Activated B cell treated with CpG ODN at 0.5 μM for 24 hours (primary cell): ENCODE data around the gene FBXO8. TPM values are rescaled to one million over a fixed set of nuclear protein-coding genes. Genes with fewer than 3 reads are reported as not detected.
A peak's percentile ranks its signal among the peaks of the same experiment; 100 is the strongest.

Experiments used
- ATAC-seq: fragments of 200-7000 bp; cut with Tn5 transposase; one replicate; pipeline ENCODE4 v1.10.0; 2021; ENCODE audit warnings: low read depth, mild to moderate bottlenecking, moderate library complexity
- CTCF ChIA-PET: fragments of 350-600 bp; sonication (Branson Sonifier 250); formaldehyde crosslinking; loops from one replicate; lab custom pipeline; 2021; ENCODE audit warnings: antibody characterized with exemption; lab: Charles Lee
- POLR2A ChIA-PET: fragments of 350-600 bp; sonication (Branson Sonifier 250); formaldehyde crosslinking; loops from one replicate; lab custom pipeline; 2021; ENCODE audit warnings: antibody characterized with exemption; lab: Charles Lee
- DNase-seq: peaks from one replicate; pipeline ENCODE4 v3.0.0; 2022
- H3K27ac Mint-ChIP-seq: one replicate; pipeline ENCODE4 v1.8.0; 2020; ENCODE audit warnings: mixed read lengths
- H3K27me3 Mint-ChIP-seq: one replicate; pipeline ENCODE4 v1.8.0; 2021; ENCODE audit warnings: mixed read lengths
- H3K36me3 Mint-ChIP-seq: one replicate; pipeline ENCODE4 v1.8.0; 2021; ENCODE audit warnings: low read depth, mixed read lengths
- H3K4me1 Mint-ChIP-seq: one replicate; pipeline ENCODE4 v1.8.0; 2021; ENCODE audit warnings: mixed read lengths
- H3K4me3 Mint-ChIP-seq: one replicate; pipeline ENCODE4 v1.8.0; 2020; ENCODE audit warnings: mild to moderate bottlenecking, mixed read lengths
- H3K9me3 Mint-ChIP-seq: one replicate; pipeline ENCODE4 v1.8.0; 2020; ENCODE audit warnings: mixed read lengths
- intact Hi-C: fragments of 100-400 bp; cut with micrococcal nuclease; formaldehyde crosslinking; loops from one replicate; pipeline ENCODE4 v1.15.1; 2024
- total RNA-seq: library from RNA; stranded (reverse); gene quantifications from 2 replicates; pipeline ENCODE4 v1.2.3, GENCODE V29; 2022
- TF ChIP-seq, protein P1 (sequence below): fragments of 200-600 bp; IDR thresholded peaks from one replicate; pipeline ENCODE4 v1.8.0; 2022; ENCODE audit warnings: antibody characterized with exemption, mild to moderate bottlenecking

The FBXO8 gene
- total RNA-seq, 1 donor from 2014 or later, result 15.8 TPM

DNA sequence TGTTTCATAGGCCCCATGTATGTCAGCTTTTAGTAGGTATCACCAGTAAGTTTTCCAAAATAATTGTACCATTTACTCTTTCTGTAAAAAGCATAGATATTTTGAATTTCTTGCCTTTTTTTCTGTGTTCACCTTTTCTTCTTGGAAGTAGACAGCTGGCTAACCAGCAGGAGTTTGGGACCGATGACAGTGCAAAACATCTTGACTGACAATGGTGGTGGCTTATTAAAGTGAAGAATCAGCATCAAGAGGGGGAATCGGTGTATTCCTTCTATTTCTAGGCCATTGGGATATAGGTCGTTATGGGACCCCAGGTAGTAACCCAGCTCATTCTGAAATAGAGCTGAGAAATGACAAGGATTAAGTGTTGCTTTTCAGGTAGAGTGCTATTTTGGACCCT is 3.4 kb upstream of the FBXO8 start:
- Mint-ChIP-seq H3K27me3 (no peaks in the 10 kb centered on the region), H3K4me3 (no peak overlapping the region), H3K9me3 (peaks cover 7% of the 10 kb centered on the region), H3K4me1 (peaks cover 37% of the 10 kb centered on the region), H3K36me3 (peaks cover 21% of the 10 kb centered on the region), H3K27ac (no peak overlapping the region)
- TF ChIP-seq, protein P1, sequence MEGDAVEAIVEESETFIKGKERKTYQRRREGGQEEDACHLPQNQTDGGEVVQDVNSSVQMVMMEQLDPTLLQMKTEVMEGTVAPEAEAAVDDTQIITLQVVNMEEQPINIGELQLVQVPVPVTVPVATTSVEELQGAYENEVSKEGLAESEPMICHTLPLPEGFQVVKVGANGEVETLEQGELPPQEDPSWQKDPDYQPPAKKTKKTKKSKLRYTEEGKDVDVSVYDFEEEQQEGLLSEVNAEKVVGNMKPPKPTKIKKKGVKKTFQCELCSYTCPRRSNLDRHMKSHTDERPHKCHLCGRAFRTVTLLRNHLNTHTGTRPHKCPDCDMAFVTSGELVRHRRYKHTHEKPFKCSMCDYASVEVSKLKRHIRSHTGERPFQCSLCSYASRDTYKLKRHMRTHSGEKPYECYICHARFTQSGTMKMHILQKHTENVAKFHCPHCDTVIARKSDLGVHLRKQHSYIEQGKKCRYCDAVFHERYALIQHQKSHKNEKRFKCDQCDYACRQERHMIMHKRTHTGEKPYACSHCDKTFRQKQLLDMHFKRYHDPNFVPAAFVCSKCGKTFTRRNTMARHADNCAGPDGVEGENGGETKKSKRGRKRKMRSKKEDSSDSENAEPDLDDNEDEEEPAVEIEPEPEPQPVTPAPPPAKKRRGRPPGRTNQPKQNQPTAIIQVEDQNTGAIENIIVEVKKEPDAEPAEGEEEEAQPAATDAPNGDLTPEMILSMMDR, result no peak
- ChIA-PET POLR2A (no interaction called here), CTCF (no interaction called here)
- DNase-seq, result no peak
- intact Hi-C loops, result no loop called here
- ATAC-seq, result no peak

DNA sequence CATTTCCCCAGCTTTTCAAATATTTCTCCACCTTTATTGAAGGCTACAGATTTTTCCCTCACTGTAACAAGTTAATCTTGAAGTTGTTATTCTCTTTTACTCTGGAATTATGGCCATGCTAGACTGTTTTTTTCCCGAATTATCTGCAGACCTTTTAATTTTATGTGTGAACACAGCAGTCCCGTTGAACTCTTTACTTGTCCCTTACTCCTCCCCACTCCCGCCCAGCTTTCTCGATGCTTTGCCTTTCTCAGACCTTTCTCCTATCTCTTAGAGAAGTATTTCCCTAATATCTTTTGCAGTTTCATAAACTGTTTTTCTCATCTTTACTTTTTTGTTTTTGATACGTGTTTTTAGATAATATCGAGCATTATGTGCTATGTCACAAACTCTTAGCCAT is 1.0 kb upstream of the FBXO8 start:
- TF ChIP-seq, protein P1, result no peak
- Mint-ChIP-seq H3K4me3 (peak overlapping the region; percentile 99), H3K36me3 (peaks cover 27% of the 10 kb centered on the region), H3K4me1 (peaks cover 53% of the 10 kb centered on the region), H3K27ac (peak overlapping the region; percentile 99), H3K9me3 (no peaks in the 10 kb centered on the region), H3K27me3 (no peaks in the 10 kb centered on the region)
- ChIA-PET CTCF (no interaction called here), POLR2A (interaction anchor here (1.8 kb wide), 1 partner anchor 951 kb away, joined by 10 read pairs; the partner anchor contains the start of gene HMGB2)
- DNase-seq, result no peak
- intact Hi-C loops, result loop anchor here (5.0 kb wide), 4 partner anchors 62 to 1913 kb away; partner anchors contain the start of genes GALNT7, HMGB2 and SPATA4
- ATAC-seq, result no peak

GRCh38 chr4:174282836-174283506 is 496 bp downstream of the FBXO8 start:
- ChIA-PET POLR2A (interaction anchor here (1.4 to 2.0 kb wide), 4 partner anchors 16 to 1115 kb away, joined by 4 to 10 read pairs (median 6); partner anchors contain the start of genes GALNT7, HMGB2 and SAP30), CTCF (no interaction called here)
- TF ChIP-seq, protein P1, result no peak
- intact Hi-C loops, result loop anchor here (1.0 to 5.0 kb wide), 5 partner anchors 61 to 1914 kb away; partner anchors contain the start of genes GALNT7, HMGB2, SAP30 and SPATA4
- Mint-ChIP-seq H3K9me3 (no peaks in the 10 kb centered on the region), H3K27ac (peak overlapping the region; percentile 99), H3K4me1 (peaks cover 58% of the 10 kb centered on the region), H3K27me3 (no peaks in the 10 kb centered on the region), H3K36me3 (peaks cover 31% of the 10 kb centered on the region), H3K4me3 (peak overlapping the region; percentile 99)
- DNase-seq, result peak; percentile 54
- ATAC-seq, result peak; percentile 96

GRCh38 chr4:174281901-174282300 is 1.6 kb downstream of the FBXO8 start:
- no peaks in the 10 kb centered on the region for H3K9me3 Mint-ChIP-seq
- DNase-seq (no peak), ATAC-seq (no peak)
- H3K27me3 Mint-ChIP-seq, result no peaks in the 10 kb centered on the region
- peaks cover 61% of the 10 kb centered on the region for H3K4me1 Mint-ChIP-seq
- peak overlapping the region; percentile 99 for H3K4me3 Mint-ChIP-seq
- CTCF ChIA-PET, result no interaction called here
- H3K27ac Mint-ChIP-seq, result no peak overlapping the region
- intact Hi-C loops, result loop anchor here (5.0 kb wide), 4 partner anchors 60 to 1915 kb away; partner anchors contain the start of genes GALNT7, HMGB2 and SPATA4
- TF ChIP-seq, protein P1, result no peak
- H3K36me3 Mint-ChIP-seq, result peaks cover 28% of the 10 kb centered on the region
- POLR2A ChIA-PET, result no interaction called here

DNA sequence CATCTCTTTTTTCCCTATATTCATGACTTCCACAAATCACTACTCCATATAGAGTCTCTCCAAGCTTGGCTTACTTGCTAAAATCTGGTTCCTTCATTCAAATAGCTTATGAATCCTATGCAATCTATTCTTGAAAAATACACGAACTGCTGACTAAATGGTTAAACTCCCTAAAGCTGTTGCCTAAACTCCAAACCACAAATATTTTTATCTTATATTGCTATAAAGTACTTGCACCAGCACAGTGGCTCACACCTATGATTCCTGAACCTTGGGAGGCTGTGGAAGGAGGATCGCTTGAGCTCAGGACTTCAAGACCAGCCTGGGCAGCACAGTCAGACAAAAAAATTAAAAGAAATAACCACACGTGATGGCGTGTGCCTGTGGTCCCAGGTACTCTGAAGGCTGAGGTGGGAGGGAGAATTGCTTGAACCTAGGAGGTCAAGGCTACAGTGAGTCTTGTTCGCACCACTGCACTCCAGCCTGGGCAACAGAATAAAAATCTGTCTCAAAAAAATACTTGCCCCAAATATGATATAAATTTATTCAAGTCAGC is 2.2 kb downstream of the FBXO8 start:
- no peak overlapping the region for H3K4me3 Mint-ChIP-seq
- peaks cover 28% of the 10 kb centered on the region for H3K36me3 Mint-ChIP-seq
- H3K4me1 Mint-ChIP-seq, result peaks cover 60% of the 10 kb centered on the region
- DNase-seq (no peak), ATAC-seq (no peak)
- ChIA-PET CTCF (no interaction called here), POLR2A (no interaction called here)
- intact Hi-C loops, result loop anchor here (5.0 kb wide), 4 partner anchors 59 to 1916 kb away; partner anchors contain the start of genes GALNT7, HMGB2 and SPATA4
- no peaks in the 10 kb centered on the region for H3K9me3 Mint-ChIP-seq
- TF ChIP-seq, protein P1, result no peak
- no peaks in the 10 kb centered on the region for H3K27me3 Mint-ChIP-seq
- no peak overlapping the region for H3K27ac Mint-ChIP-seq
